ENCODE data around the gene LDB3.

DNA sequence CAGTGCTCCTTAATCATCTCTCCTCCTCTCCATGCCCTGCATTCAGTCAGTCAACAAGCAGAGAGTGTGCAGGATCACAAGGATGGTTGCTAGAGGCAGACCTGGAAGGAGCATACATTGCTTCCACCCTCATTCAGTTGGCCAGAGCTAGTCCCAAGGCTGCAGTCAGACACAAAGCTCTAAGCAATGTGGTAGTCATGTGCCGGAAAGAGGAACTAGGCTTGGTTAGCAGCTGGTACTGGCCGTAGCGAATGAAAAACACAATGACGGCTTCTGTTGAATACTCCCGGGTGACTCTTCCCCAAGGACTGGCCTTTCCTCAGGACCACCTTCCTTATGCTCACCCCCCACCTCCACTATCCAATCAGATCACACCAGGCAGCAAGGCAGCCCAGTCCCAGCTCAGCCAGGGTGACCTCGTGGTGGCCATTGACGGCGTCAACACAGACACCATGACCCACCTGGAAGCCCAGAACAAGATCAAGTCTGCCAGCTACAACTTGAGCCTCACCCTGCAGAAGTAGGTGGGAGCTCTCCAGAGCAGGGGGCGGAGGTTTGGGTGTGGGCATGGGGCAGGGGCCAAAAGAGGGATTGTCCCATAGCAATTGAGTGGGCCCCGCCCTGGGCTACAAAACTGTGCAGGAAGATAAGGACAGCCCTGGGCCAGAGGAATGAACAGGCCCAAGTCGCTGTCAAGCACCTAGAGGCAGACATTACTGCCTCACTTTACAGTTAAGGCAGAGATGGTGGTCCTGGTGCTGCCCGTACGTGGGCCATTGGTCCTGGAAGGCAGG lies 10.9 kb downstream of the LDB3 start:
- TF ChIP-seq, protein P1, sequence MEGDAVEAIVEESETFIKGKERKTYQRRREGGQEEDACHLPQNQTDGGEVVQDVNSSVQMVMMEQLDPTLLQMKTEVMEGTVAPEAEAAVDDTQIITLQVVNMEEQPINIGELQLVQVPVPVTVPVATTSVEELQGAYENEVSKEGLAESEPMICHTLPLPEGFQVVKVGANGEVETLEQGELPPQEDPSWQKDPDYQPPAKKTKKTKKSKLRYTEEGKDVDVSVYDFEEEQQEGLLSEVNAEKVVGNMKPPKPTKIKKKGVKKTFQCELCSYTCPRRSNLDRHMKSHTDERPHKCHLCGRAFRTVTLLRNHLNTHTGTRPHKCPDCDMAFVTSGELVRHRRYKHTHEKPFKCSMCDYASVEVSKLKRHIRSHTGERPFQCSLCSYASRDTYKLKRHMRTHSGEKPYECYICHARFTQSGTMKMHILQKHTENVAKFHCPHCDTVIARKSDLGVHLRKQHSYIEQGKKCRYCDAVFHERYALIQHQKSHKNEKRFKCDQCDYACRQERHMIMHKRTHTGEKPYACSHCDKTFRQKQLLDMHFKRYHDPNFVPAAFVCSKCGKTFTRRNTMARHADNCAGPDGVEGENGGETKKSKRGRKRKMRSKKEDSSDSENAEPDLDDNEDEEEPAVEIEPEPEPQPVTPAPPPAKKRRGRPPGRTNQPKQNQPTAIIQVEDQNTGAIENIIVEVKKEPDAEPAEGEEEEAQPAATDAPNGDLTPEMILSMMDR (IDR thresholded peaks at IDR 0.05): no peak
- TF ChIP-seq JUNB (IDR thresholded peaks at IDR 0.05): no peak
- no peak for TF ChIP-seq CEBPB (IDR thresholded peaks at IDR 0.05)
- no peak for TF ChIP-seq SREBF2 (IDR thresholded peaks at IDR 0.05)
- no peak for TF ChIP-seq RFX5 (IDR thresholded peaks at IDR 0.05)
- TF ChIP-seq KDM1A (IDR thresholded peaks at IDR 0.05; ENCODE audit: low read depth): no peak
- no peak for TF ChIP-seq JUN (IDR thresholded peaks at IDR 0.05)
- no peak for TF ChIP-seq MAZ (IDR thresholded peaks at IDR 0.05; ENCODE audit: borderline replicate concordance, low read depth, low read length)

All from A549 (cell line).